Esophagus muscularis mucosa (tissue), 4 donors: Measurements from ENCODE around the gene EEPD1.

Experiments used
- EP300 ChIP-seq: sonication (generic); formaldehyde crosslinking; IDR thresholded peaks from one replicate; pipeline ENCODE4 v1.6.1; 2017; ENCODE audit warnings: antibody characterized with exemption
- POLR2A ChIP-seq: fragments of 450-650 bp; IDR thresholded peaks from one replicate; pipeline ENCODE4 v1.6.1; 2017; ENCODE audit warnings: antibody characterized with exemption, moderate library complexity, mild to moderate bottlenecking, low read depth
- POLR2AphosphoS5 ChIP-seq, 2 donors: sonication (generic); formaldehyde crosslinking; IDR thresholded peaks; one replicate each; pipeline ENCODE4 v1.6.1; 2017; ENCODE audit warnings: antibody characterized with exemption in 2 of 2
- TF ChIP-seq, protein P1 (sequence below), 3 experiments: fragments of 200-600 bp in 2 of 3; fragments of 450-650 bp in 1 of 3; sonication (generic) in 2 of 3; IDR thresholded peaks; one replicate each; pipeline ENCODE4 v1.5.1; 2017 to 2019; ENCODE audit warnings: antibody characterized with exemption in 3 of 3, mild to moderate bottlenecking in 2 of 3, moderate library complexity in 1 of 3

DNA sequence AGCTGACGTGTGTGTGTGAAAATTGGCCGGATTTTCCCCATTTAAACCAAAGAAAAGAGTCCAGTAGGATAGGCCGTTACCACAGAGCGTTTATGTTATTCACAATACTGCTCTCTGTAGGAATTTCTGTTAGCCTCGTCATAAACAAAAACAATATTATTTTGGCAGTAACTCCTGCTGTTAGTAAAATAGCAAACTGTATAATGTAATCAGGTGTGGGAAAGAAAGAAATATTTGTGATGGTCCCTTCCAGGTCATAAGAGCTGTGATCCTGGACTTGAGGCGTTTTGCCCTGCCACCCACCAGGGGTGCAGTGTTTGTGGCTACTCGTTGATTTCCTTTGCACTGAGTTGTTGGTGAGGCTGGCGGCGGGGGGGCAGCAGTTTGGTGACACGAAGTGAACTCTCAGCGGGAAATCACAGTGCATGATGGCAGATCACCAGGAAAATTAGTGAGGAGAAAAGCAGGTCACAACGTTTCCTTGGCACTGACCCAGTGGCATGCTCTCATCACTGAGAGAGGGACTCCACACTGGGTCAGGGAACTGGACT is 2.8 kb downstream of the EEPD1 start:
- TF ChIP-seq, protein P1, sequence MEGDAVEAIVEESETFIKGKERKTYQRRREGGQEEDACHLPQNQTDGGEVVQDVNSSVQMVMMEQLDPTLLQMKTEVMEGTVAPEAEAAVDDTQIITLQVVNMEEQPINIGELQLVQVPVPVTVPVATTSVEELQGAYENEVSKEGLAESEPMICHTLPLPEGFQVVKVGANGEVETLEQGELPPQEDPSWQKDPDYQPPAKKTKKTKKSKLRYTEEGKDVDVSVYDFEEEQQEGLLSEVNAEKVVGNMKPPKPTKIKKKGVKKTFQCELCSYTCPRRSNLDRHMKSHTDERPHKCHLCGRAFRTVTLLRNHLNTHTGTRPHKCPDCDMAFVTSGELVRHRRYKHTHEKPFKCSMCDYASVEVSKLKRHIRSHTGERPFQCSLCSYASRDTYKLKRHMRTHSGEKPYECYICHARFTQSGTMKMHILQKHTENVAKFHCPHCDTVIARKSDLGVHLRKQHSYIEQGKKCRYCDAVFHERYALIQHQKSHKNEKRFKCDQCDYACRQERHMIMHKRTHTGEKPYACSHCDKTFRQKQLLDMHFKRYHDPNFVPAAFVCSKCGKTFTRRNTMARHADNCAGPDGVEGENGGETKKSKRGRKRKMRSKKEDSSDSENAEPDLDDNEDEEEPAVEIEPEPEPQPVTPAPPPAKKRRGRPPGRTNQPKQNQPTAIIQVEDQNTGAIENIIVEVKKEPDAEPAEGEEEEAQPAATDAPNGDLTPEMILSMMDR (IDR thresholded peaks at IDR 0.05) = peak in 2 of 3 experiments; percentile 14 to 33
- TF ChIP-seq POLR2AphosphoS5 (IDR thresholded peaks at IDR 0.05) (peak in 1 of 2 donors; percentile 58), POLR2A (no peak), EP300 (no peak)
